Type B pancreatic cell (in vitro differentiated cells): ENCODE data around the gene DESI2. TPM values are rescaled to one million over a fixed set of nuclear protein-coding genes. Genes with fewer than 3 reads are reported as not detected.

Experiments used
- DNase-seq: peaks from one replicate; pipeline ENCODE4 v3.0.0; 2021; ENCODE audit warnings: mixed read lengths; ENCODE audit not compliant: unreplicated experiment; ENCODE audit errors: extremely low spot score
- H3K27ac Mint-ChIP-seq: 2 replicates; pipeline ENCODE4 v1.8.0; 2021; ENCODE audit warnings: mild to moderate bottlenecking, mixed read lengths
- H3K27me3 Mint-ChIP-seq: 2 replicates; pipeline ENCODE4 v1.8.0; 2021; ENCODE audit warnings: mixed read lengths
- H3K36me3 Mint-ChIP-seq: 2 replicates; pipeline ENCODE4 v1.8.0; 2021; ENCODE audit warnings: mixed read lengths
- H3K4me1 Mint-ChIP-seq: one replicate; pipeline ENCODE4 v1.8.0; 2021; ENCODE audit warnings: mixed read lengths; ENCODE audit not compliant: unreplicated experiment
- H3K4me3 Mint-ChIP-seq: 2 replicates; pipeline ENCODE4 v1.8.0; 2021; ENCODE audit warnings: mild to moderate bottlenecking, mixed read lengths
- H3K9me3 Mint-ChIP-seq: 2 replicates; pipeline ENCODE4 v1.8.0; 2021; ENCODE audit warnings: mixed read lengths
- total RNA-seq: library from RNA; stranded (reverse); gene quantifications from 2 replicates; pipeline ENCODE4 v1.2.1, GENCODE V29; 2021; ENCODE audit warnings: low replicate concordance
- TF ChIP-seq, protein P1 (sequence below): fragments of 200-600 bp; sonication (generic); conservative IDR thresholded peaks from 2 replicates; pipeline ENCODE4 v1.5.0; 2021; ENCODE audit warnings: antibody characterized with exemption, mild to moderate bottlenecking

DESI2 gene
- total RNA-seq, 1 donor from 2014 or later = 34.4 TPM

DNA sequence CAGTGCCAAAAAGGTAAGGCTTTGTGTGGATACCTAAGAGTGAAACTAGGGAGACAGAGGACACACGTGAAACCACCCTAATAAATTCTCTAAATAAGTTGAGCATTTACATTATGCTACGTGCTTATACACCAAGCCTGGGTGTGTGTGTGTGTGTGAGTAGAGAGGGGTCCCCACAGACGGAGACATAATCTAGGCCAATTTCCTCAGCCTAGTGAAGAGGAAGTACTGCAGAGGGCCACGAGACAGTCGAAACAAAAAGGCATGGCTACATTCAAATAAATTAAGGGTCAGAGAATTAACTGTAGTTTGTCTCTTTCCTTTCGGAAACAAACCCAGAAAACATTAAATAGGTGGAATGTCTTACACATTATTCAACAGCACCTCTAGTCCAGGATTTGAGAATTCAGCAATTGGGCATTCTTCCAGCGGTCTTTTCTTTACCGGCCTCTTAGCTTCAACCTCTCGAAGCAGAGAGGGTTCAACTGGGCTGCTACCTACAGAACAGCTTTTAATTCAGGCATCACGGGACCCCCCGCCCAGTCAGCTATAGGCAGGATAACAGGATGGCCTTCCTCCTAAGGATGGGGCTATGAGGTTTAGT, 75.0 kb downstream of the DESI2 start:
- H3K4me1 Mint-ChIP-seq = peaks cover 7% of the 10 kb centered on the region
- TF ChIP-seq, protein P1, sequence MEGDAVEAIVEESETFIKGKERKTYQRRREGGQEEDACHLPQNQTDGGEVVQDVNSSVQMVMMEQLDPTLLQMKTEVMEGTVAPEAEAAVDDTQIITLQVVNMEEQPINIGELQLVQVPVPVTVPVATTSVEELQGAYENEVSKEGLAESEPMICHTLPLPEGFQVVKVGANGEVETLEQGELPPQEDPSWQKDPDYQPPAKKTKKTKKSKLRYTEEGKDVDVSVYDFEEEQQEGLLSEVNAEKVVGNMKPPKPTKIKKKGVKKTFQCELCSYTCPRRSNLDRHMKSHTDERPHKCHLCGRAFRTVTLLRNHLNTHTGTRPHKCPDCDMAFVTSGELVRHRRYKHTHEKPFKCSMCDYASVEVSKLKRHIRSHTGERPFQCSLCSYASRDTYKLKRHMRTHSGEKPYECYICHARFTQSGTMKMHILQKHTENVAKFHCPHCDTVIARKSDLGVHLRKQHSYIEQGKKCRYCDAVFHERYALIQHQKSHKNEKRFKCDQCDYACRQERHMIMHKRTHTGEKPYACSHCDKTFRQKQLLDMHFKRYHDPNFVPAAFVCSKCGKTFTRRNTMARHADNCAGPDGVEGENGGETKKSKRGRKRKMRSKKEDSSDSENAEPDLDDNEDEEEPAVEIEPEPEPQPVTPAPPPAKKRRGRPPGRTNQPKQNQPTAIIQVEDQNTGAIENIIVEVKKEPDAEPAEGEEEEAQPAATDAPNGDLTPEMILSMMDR = no peak
- H3K4me3 Mint-ChIP-seq = peak overlapping the region; percentile 33
- H3K27me3 Mint-ChIP-seq = peaks cover 16% of the 10 kb centered on the region
- no peaks in the 10 kb centered on the region for H3K9me3 Mint-ChIP-seq
- no peak overlapping the region for H3K27ac Mint-ChIP-seq
- no peak for DNase-seq
- peaks cover 3% of the 10 kb centered on the region for H3K36me3 Mint-ChIP-seq

DNA sequence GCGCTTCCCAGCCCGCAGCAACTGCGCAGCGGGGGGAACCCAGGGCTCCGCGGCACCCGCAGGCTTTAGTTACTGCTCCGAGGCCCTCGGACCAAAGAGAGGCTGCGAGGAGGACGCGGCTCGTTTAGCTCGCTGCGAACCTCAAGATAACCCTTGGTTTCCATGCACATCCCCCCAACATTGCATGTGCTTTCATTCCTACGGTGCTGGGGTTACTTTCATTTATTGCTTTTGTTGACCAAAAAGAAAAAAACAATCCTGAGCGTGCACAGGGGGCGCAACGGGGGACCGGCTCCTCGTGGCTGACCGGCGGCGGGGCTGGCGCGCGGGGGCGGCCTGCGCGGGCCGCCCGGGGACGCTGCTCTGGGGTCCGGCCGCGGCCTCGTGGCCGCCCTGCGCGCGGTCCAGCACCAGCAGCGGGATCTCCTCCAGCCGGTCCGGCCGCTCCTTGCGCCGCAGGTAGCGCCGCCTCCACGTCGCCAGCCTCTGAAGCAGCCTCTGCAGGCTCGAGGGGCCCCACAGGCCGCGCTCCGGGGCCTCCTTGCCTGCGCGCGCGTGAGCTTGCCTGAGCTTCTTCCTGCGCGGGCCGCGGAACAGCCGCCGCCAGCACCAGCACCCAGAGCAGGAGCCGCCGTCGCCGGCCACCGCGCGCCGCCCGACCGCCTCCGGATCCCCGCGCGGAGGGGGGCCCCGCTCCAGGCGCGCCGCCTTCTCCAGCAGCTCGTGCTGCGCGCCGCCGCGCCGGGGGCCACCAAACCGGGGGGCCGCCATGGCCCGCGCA, 77.4 kb downstream of the DESI2 start:
- Mint-ChIP-seq H3K36me3 (peaks cover 3% of the 10 kb centered on the region), H3K4me1 (peaks cover 7% of the 10 kb centered on the region), H3K9me3 (peaks cover under 1% of the 10 kb centered on the region), H3K4me3 (peak overlapping the region; percentile 87), H3K27me3 (peaks cover 16% of the 10 kb centered on the region), H3K27ac (peak overlapping the region; percentile 72)
- peak; percentile 72 for DNase-seq
- TF ChIP-seq, protein P1 = no peak

DNA sequence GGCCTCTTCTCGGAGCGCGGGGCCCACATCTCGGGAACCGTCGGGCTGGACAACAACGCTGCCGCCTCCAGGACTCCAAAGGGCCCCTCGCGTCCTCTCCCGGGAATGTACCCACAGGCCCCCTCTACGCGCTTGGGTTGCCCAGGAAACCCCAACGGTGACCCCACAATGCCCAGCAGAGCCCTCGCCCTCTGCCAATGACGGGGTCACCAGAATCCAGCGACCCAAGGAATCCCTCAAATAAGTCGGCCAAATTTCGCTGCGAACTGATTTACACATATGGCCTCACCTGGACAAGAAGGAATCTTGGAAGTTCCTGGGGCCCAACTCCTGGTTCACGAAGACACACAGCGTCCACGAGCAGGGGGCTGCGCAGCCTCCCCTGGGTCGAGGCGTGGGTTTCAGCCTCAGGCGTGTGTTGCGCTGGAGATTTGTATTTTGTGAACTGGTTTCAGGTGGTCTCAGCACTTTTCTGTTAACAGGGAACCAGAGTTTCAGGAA, 78.1 kb downstream of the DESI2 start:
- peaks cover 7% of the 10 kb centered on the region for H3K36me3 Mint-ChIP-seq
- DNase-seq = no peak
- H3K9me3 Mint-ChIP-seq = peaks cover 7% of the 10 kb centered on the region
- H3K27me3 Mint-ChIP-seq = peaks cover 16% of the 10 kb centered on the region
- peak overlapping the region; percentile 83 for H3K4me3 Mint-ChIP-seq
- TF ChIP-seq, protein P1 = no peak
- H3K4me1 Mint-ChIP-seq = peaks cover 11% of the 10 kb centered on the region
- peak overlapping the region; percentile 41 for H3K27ac Mint-ChIP-seq

DNA sequence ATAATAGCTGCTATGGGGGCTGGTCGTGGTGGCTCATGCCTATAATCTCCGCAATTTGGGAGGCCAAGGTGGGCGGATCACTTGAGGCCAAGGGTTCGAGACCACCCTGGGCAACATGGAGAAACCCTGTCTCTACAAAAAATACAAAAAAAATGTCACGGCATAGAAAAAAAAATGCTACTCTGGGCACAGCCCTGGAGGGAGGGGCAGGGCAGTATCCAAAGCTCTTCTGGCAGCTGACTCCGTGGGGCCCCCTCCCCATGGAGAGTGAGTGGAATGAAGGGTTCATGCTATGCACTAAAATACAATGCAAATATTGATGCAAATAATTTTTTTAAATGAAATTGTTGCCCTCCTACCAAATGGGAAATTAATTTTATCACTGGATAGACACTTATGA, 78.7 kb downstream of the DESI2 start:
- peaks cover 8% of the 10 kb centered on the region for H3K36me3 Mint-ChIP-seq
- H3K9me3 Mint-ChIP-seq = peaks cover 9% of the 10 kb centered on the region
- peaks cover 14% of the 10 kb centered on the region for H3K4me1 Mint-ChIP-seq
- no peak overlapping the region for H3K27ac Mint-ChIP-seq
- no peak for DNase-seq
- TF ChIP-seq, protein P1 = no peak
- H3K4me3 Mint-ChIP-seq = peak overlapping the region; percentile 44
- peaks cover 16% of the 10 kb centered on the region for H3K27me3 Mint-ChIP-seq

DNA sequence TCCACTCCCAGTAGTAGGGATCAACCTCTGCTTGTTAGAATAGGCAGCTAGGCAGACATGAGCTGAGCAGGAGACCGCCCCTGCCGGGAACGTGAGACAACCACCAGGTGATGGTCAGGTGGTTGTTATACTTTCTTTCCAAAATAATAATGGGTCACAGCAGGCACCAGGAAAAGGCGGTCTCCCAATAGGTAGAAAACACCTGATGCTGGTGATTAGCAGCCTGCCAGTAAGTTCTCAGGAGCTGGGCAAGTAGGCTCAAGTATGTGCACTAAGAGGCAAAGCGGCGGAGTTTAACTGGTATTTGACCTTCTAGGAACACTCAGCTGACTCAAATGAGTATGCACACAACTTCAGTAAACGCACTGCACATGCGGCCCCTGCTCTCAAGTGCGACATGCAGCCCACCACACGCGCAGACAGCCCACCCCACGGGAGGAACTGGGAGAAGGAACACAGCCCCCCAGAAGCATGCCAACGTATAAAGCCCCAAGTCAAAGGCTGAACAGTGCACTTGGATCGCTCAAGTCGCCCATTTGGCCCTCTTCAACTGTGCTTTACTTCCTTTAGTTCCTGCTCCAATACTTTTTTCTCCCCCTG, 80.0 kb downstream of the DESI2 start:
- peak overlapping the region; percentile 10 for H3K27ac Mint-ChIP-seq
- peaks cover 8% of the 10 kb centered on the region for H3K36me3 Mint-ChIP-seq
- H3K9me3 Mint-ChIP-seq = peaks cover 9% of the 10 kb centered on the region
- DNase-seq = no peak
- TF ChIP-seq, protein P1 = no peak
- H3K4me1 Mint-ChIP-seq = peaks cover 14% of the 10 kb centered on the region
- peaks cover 16% of the 10 kb centered on the region for H3K27me3 Mint-ChIP-seq
- peak overlapping the region; percentile 19 for H3K4me3 Mint-ChIP-seq
